ENCODE data around the gene RRP1. TPM values are rescaled to one million over a fixed set of nuclear protein-coding genes. Genes with fewer than 3 reads are reported as not detected.

The RRP1 gene
- total RNA-seq, 1 experiment from 2014 or later: 63.7 TPM

- no peak for DNase-seq (ENCODE audit: low spot score)
Measured at GRCh38 chr21:43758811-43759210, 30.6 kb upstream of the RRP1 start.

- no peak for DNase-seq (ENCODE audit: low spot score)
Measured at GRCh38 chr21:43759651-43760050, 29.7 kb upstream of the RRP1 start.

GRCh38 chr21:43760391-43760958, 28.9 kb upstream of the RRP1 start:
- no peak for DNase-seq (ENCODE audit: low spot score)

GRCh38 chr21:43761886-43762285, 27.5 kb upstream of the RRP1 start:
- DNase-seq (ENCODE audit: low spot score): no peak

GRCh38 chr21:43762303-43763128, 26.9 kb upstream of the RRP1 start:
- no peak for DNase-seq (ENCODE audit: low spot score)

- no peak for DNase-seq (ENCODE audit: low spot score)
Measured at GRCh38 chr21:43763901-43764523, 25.4 kb upstream of the RRP1 start.

GRCh38 chr21:43764576-43765495, 24.5 kb upstream of the RRP1 start:
- peak; percentile 60 for DNase-seq (ENCODE audit: low spot score)

GRCh38 chr21:43766734-43767497, 22.5 kb upstream of the RRP1 start:
- DNase-seq (ENCODE audit: low spot score): no peak

- no peak for DNase-seq (ENCODE audit: low spot score)
Measured at GRCh38 chr21:43767498-43767983, 21.8 kb upstream of the RRP1 start.

- DNase-seq (ENCODE audit: low spot score): peak; percentile 93
Measured at GRCh38 chr21:43767984-43768867, 21.2 kb upstream of the RRP1 start.

- no peak for DNase-seq (ENCODE audit: low spot score)
Measured at GRCh38 chr21:43768868-43769167, 20.6 kb upstream of the RRP1 start.

GRCh38 chr21:43769325-43769958, 19.9 kb upstream of the RRP1 start:
- no peak for DNase-seq (ENCODE audit: low spot score)

GRCh38 chr21:43770066-43770655, 19.2 kb upstream of the RRP1 start:
- DNase-seq (ENCODE audit: low spot score): no peak

GRCh38 chr21:43771199-43771675, 18.1 kb upstream of the RRP1 start:
- peak; percentile 85 for DNase-seq (ENCODE audit: low spot score)

GRCh38 chr21:43771698-43772424, 17.5 kb upstream of the RRP1 start:
- peak; percentile 99 for DNase-seq (ENCODE audit: low spot score)

GRCh38 chr21:43772425-43772821, 17.0 kb upstream of the RRP1 start:
- peak; percentile 71 for DNase-seq (ENCODE audit: low spot score)

GRCh38 chr21:43774163-43774562, 15.2 kb upstream of the RRP1 start:
- no peak for DNase-seq (ENCODE audit: low spot score)

GRCh38 chr21:43775190-43775589, 14.2 kb upstream of the RRP1 start:
- DNase-seq (ENCODE audit: low spot score): no peak
